K562 (cell line): ENCODE measurements around the gene HSDL2. TPM values are rescaled to one million over a fixed set of nuclear protein-coding genes. Genes with fewer than 3 reads are reported as not detected.

ENCODE experiments used
- C11orf30 ChIP-seq: fragments of 450-650 bp; IDR thresholded peaks from 2 replicates; pipeline ENCODE4 v1.6.1; 2016; ENCODE audit warnings: low read depth, mild to moderate bottlenecking
- GATAD2B ChIP-seq: fragments of 450-650 bp; IDR thresholded peaks from 2 replicates; pipeline ENCODE4 v1.6.1; 2017; ENCODE audit warnings: mild to moderate bottlenecking, borderline replicate concordance
- GTF3C2 ChIP-seq: IDR thresholded peaks from 3 replicates; pipeline ENCODE4 v1.6.1; 2011; ENCODE audit warnings: borderline replicate concordance, mild to moderate bottlenecking, moderate library complexity; ENCODE audit not compliant: insufficient read length; ENCODE audit errors: extremely low read depth
- MAFF ChIP-seq: IDR thresholded peaks from 2 replicates; pipeline ENCODE4 v1.6.1; 2012; ENCODE audit warnings: low read length, improper control_type of control experiment
- MAFG ChIP-seq: fragments of 450-650 bp; conservative IDR thresholded peaks from 2 replicates; pipeline ENCODE4 v1.6.1; 2016; ENCODE audit warnings: missing genetic modification characterization, missing compliant biosample characterization
- MAZ ChIP-seq, 2 experiments: fragments of 450-650 bp in 1 of 2; sonication (generic) in 1 of 2; formaldehyde crosslinking; IDR thresholded peaks in 1 of 2; conservative IDR thresholded peaks in 1 of 2; 2 replicates each; pipeline versions ENCODE4 v1.4.0 to v1.5.0; 2020; ENCODE audit warnings: mild to moderate bottlenecking in 1 of 2, missing genetic modification reagents in 1 of 2
- MEF2A ChIP-seq: IDR thresholded peaks from 2 replicates; pipeline ENCODE4 v1.6.1; 2011; ENCODE audit warnings: low read depth, mild to moderate bottlenecking, low read length, moderate library complexity; ENCODE audit not compliant: control insufficient read depth
- NR3C1 ChIP-seq: sonication (generic); formaldehyde crosslinking; IDR thresholded peaks from 2 replicates; pipeline ENCODE4 v1.8.1; 2022; ENCODE audit warnings: missing genetic modification reagents
- PHB2 ChIP-seq: fragments of 450-650 bp; IDR thresholded peaks from 2 replicates; pipeline ENCODE4 v1.6.1; 2017; ENCODE audit warnings: low read depth
- PHTF2 ChIP-seq: fragments of 250-450 bp; sonication (Bioruptor Pico); IDR thresholded peaks from 2 replicates; pipeline ENCODE4 v1.5.0; 2021; ENCODE audit warnings: mild to moderate bottlenecking
- PRDM10 ChIP-seq: fragments of 450-650 bp; IDR thresholded peaks from 2 replicates; pipeline ENCODE4 v1.6.1; 2018; ENCODE audit not compliant: partially characterized antibody
- RNF2 ChIP-seq: sonication (generic); IDR thresholded peaks from 2 replicates; pipeline ENCODE4 v1.6.1; 2016
- SNRNP70 ChIP-seq: fragments of 200-400 bp; formaldehyde crosslinking; optimal IDR thresholded peaks from 2 replicates; pipeline ENCODE3; 2017; ENCODE audit warnings: low read depth, low read length
- SREBF1 ChIP-seq: fragments of 150-350 bp; IDR thresholded peaks from 2 replicates; pipeline ENCODE4 v1.6.1; 2014; ENCODE audit warnings: antibody characterized with exemption, low read depth, low read length, borderline replicate concordance
- SRSF3 ChIP-seq: fragments of 200-400 bp; formaldehyde crosslinking; IDR thresholded peaks from 2 replicates; pipeline ENCODE4 v1.6.1; 2016; ENCODE audit warnings: mild to moderate bottlenecking, low read length, moderate library complexity; ENCODE audit not compliant: insufficient read depth
- ZFP36 ChIP-seq: fragments of 150-350 bp; IDR thresholded peaks from 2 replicates; pipeline ENCODE4 v1.6.1; 2018; ENCODE audit warnings: low read length, low read depth; ENCODE audit not compliant: partially characterized antibody
- ZNF639 ChIP-seq, 2 experiments: fragments of 200-800 bp in 1 of 2; sonication (Bioruptor generic) in 1 of 2; sonication (generic) in 1 of 2; formaldehyde crosslinking in 1 of 2; IDR thresholded peaks in 1 of 2; conservative IDR thresholded peaks in 1 of 2; 2 replicates each; pipeline versions ENCODE4 v1.5.0 to v1.6.1; 2016 to 2020; ENCODE audit warnings: missing compliant biosample characterization in 1 of 2, missing genetic modification characterization in 1 of 2, missing genetic modification reagents in 1 of 2
- ZZZ3 ChIP-seq: fragments of 450-650 bp; IDR thresholded peaks from 2 replicates; pipeline ENCODE4 v1.6.1; 2016; ENCODE audit warnings: antibody characterized with exemption, mild to moderate bottlenecking, moderate library complexity
- polyA plus RNA-seq, 8 experiments: library from polyadenylated mRNA; depleted of rRNA in 4 of 8; stranded (reverse) in 5 of 8; unstranded in 3 of 8; fragments of >200 nt; fragmentation: Nextera tagmentation in 2 of 8; fragmentation: Illumina TruSeq in 1 of 8; extraction: Ambion mirVana in 2 of 8; extraction: Trizol in 1 of 8; gene quantifications; 2 replicates each; pipeline versions ENCODE4 v1.2.1 to v1.2.3, GENCODE V29; 2011 to 2014; ENCODE audit warnings: inconsistent platforms in 1 of 8, missing spikeins in 1 of 8
- total RNA-seq, 7 experiments: library from RNA; depleted of rRNA in 6 of 7; stranded (reverse); fragments of >200 nt in 6 of 7; fragmentation: Illumina TruSeq in 2 of 7; extraction: Trizol in 2 of 7; gene quantifications; 2 replicates each; pipeline versions ENCODE4 v1.2.1 to v1.2.3, GENCODE V29; 2011 to 2021; ENCODE audit warnings: low replicate concordance in 1 of 7

Gene HSDL2
- total and polyA plus RNA-seq, 9 of the 15 experiments (the other 6 are each of a cell fraction or from before 2014, with no cell fraction given): 22.8 to 74.1 (median 35.6) TPM

- TF ChIP-seq MAFG (tag): no peak
- no peak for TF ChIP-seq PHTF2 (CRISPR knock-in tag)
- TF ChIP-seq MEF2A: peak; percentile 39; the same call in 1 of the 2 replicates
- TF ChIP-seq ZNF639 (CRISPR knock-in tag; conservative IDR thresholded peaks at IDR 0.05 in 1 of 2, IDR thresholded peaks at IDR 0.05 in 1 of 2): peak in 1 of 2 experiments; percentile 86; a peak in 2 of 4 replicates
- no peak for TF ChIP-seq MAFF
- no peak for TF ChIP-seq ZZZ3
- TF ChIP-seq ZFP36: no peak
- no peak for TF ChIP-seq NR3C1 (CRISPR knock-in tag)
- TF ChIP-seq SREBF1: no peak
- no peak for TF ChIP-seq SNRNP70
- peak; percentile 98 for TF ChIP-seq PHB2
- TF ChIP-seq GTF3C2: no peak
- peak; percentile 99 for TF ChIP-seq GATAD2B
- no peak for TF ChIP-seq C11orf30
- TF ChIP-seq SRSF3: no peak
- TF ChIP-seq MAZ (CRISPR knock-in tag; conservative IDR thresholded peaks at IDR 0.05 in 1 of 2, IDR thresholded peaks at IDR 0.05 in 1 of 2): peak in 1 of 2 experiments; percentile 60; a peak in 3 of 4 replicates
- TF ChIP-seq PRDM10: no peak
- peak; percentile 88 for TF ChIP-seq RNF2
Observed at GRCh38 chr9:112422417-112423148, 42.7 kb downstream of the HSDL2 start (continued).
